Posterior vena cava (tissue), 2 donors: ENCODE measurements around the gene SERPINE2. TPM values are rescaled to one million over a fixed set of nuclear protein-coding genes. Genes with fewer than 3 reads are reported as not detected.
"Not testable (repeated sequence)": the region's sequence is repeated elsewhere in the genome, so short reads cannot be mapped to it uniquely, and the experiment has no call there.

Experiments
- DNase-seq: peaks from one replicate; pipeline ENCODE4 v3.0.0-alpha.2; 2020; ENCODE audit warnings: low spot score
- intact Hi-C, 2 donors: fragments of 100-400 bp; cut with DNase I; formaldehyde crosslinking; loops; one replicate each; pipeline versions ENCODE4 v1.14.1 to v1.14.2; 2022 to 2023
- total RNA-seq, 2 donors: library from RNA; stranded (reverse); fragmentation: NEBNext Ultra II Directional; extraction: Animal tissue kit (Norgen Biotek cat#: 25700); gene quantifications; one replicate each; pipeline ENCODE4 v1.2.1, GENCODE V29; 2021
- donor health status: DM: yes; HTN: yes; CAD: no.
- donor health status: DM: yes; HTN: yes; CAD: no.

SERPINE2 gene
- total RNA-seq, 2 donors from 2014 or later, result 385 to 718 TPM

GRCh38 chr2:223952280-223952968, 86.7 kb downstream of the SERPINE2 start:
- intact Hi-C loops, result no loop called here
- DNase-seq, result no peak

- no peak for DNase-seq
- intact Hi-C loops, result no loop called here
Observed at GRCh38 chr2:223950448-223951347, 88.4 kb downstream of the SERPINE2 start.

DNA sequence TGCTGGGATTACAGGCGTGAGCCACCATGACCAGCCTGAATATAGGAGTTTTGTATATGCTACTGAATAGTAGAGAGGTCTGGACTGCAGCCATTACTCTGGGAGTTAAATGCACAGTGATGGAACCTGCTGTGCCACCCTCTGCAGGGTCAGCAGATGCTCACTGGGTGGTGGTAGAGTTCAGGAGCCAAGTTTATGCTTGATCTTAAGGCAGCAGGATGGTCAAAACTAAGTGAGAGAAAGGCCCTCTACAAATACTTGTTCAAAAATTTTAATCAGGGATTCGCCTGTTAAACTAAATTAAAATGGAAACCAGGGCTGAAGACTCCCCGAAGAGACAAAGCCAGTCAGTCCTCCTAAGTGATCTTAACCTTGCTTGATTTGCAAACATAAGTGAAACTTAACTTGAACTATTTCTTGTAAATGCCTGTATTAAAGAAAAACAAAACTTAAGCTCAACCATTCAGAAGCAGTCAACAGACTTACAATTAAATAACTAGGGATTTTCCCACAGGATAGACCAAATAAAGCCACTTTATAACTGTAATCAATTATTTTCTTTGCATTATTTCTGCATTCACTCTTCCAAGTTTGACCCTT, 89.7 kb downstream of the SERPINE2 start:
- no peak for DNase-seq
- intact Hi-C loops, result loop anchor here in 1 of 2 donors (5.0 kb wide), 1 partner anchor 942 kb away; no protein-coding TSS in a partner anchor

- intact Hi-C loops, result loop anchor here in 1 of 2 donors (5.0 kb wide), 1 partner anchor 940 kb away; no protein-coding TSS in a partner anchor
Observed at GRCh38 chr2:223947711-223948205, 91.3 kb downstream of the SERPINE2 start.

GRCh38 chr2:223945755-223946154, 93.3 kb downstream of the SERPINE2 start:
- intact Hi-C loops, result loop anchor here in 1 of 2 donors (5.0 kb wide), 1 partner anchor 938 kb away; no protein-coding TSS in a partner anchor
- DNase-seq, result no peak

More at GRCh38 chr2:223947711-223948205, 91.3 kb downstream of the SERPINE2 start:
- no peak for DNase-seq

DNA sequence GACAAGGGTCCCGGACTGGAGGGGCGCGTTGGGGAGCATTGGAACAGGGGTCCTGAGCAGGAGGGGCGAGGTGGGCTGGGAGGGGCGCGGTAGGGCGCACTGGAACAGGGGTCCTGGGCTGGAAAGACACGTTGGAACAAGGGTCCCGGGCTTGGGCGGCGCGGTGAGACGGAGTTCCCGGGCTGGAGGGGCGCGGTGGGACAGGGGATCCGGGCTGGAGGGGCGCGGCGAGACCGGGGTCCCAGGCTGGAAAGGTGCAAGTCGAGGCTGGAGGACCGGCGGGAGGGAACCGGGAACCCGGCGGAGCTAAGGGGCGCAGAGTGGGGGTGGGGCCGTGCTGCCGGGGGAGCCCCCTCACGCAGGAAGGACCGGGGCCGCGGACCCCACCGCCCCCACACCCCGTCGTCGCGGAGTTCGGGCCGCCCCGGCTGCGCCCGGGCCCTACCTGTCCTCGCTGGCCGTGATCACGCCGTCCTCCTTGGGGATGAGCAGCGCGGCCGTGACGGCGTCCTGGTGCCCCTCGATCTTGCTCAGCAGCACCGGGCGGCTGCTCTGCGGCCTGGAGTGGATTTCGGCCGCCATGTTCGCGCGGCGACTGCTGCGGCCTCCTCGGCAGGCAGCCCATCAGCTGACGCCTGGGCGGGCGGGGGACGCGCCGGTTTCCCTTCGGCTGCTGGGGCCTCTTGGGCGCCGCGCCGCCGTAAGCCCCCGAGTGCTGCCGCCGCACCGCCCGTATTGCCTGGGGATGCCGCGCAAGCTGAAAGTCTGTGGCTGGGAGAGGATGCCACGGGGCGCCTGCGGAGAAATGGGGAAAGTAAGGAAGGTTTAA, 94.2 kb downstream of the SERPINE2 start, which contains the start of gene WDFY1:
WDFY1 (minus strand) TSS at position 633 of the 829 bp plus-strand sequence; CDS start at position 582, 51 bp downstream.
- intact Hi-C loops, result loop anchor here in 1 of 2 donors (5.0 kb wide), 1 partner anchor 938 kb away; no protein-coding TSS in a partner anchor
- peak; percentile 96 for DNase-seq

DNA sequence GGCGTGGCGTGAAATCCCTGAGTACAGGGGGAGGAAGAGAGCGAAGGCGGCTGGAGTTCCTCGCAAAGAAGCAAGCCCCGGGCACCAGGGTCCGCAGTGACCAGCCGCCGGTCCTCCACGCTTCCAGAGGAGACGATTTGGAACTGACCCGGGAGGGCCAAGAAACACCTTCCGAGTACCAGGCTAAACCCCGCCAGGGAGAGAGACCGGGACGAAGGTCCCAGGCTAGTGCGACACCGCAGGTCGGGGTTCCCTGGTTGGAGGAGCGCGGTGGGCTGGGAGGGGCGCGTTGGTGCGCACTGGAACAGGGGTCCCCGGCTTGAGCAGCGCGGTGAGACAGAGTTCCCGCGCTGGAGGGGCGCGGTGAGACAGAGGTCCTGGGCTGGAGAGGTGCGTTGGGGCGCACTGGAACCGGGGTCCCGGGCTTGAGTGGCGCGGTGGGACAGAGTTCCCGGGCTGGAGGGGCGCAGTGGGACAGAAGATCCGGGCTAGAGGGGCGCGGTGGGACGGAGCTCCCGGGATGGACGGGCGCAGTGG, 94.9 kb downstream of the SERPINE2 start:
- intact Hi-C loops, result no loop called here
- peak; percentile 87 for DNase-seq

DNA sequence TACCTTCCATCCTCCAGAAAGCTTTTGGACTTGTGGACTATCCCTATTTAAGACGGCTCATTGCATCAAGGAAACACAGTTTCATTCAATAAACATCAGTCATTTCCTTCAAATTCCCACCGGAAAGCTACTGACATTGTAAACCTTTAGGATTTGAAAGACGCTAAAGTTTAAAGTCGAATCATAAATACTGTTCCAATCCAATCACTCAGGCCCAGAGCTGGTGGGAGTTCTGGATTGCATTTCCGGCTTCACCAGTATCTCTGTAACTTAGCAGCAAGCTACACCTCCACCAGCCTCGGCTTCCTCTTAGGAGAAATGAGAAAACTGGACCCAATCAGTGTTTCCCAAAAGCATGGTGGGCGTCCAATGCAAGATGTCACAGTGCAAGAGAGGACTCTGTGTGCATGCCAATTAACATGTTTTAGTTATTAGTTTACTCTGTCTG, 95.5 kb downstream of the SERPINE2 start:
- DNase-seq, result peak; percentile 46
- intact Hi-C loops, result no loop called here

GRCh38 chr2:223943135-223943534, 96.0 kb downstream of the SERPINE2 start:
- DNase-seq, result peak; percentile 26
- intact Hi-C loops, result no loop called here

DNA sequence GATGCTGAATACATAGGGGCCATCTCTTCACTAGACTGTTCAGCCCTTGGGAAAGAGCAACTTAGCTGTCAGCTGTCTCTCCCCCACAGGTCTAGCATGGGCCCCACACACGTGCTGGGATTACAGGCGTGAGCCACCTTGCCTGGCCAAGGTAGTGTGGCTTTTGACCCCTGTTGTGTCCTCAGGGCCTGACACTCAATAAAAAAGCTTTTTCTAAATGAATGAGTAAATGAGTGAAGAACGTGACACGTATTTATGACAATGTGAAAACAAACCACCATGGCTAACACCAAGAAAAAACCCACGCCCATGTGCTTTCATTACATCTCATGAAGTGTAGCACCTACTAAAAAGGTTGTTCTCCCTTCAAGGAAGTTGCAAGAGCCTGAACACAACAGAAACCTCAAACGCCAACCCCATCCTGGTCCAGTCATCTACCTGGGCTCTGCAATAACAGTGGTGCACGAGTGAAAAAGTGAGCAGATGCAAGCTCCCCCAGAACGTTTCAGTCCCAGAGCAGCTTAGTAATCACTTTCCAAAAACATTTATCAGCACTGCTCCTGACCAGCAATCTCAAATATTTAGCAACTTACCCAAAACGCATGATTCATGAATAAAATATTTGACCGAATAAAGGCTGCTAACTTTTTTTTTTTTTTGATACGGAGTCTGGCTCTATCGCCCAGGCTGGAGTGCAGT, 97.4 kb downstream of the SERPINE2 start:
- intact Hi-C loops, result no loop called here
- peak; percentile 59 for DNase-seq

- DNase-seq, intact Hi-C loops: not testable (repeated sequence)
Observed at GRCh38 chr2:223939438-223939837, 99.6 kb downstream of the SERPINE2 start.

- intact Hi-C loops, result no loop called here
- DNase-seq, result no peak
Observed at GRCh38 chr2:223937535-223937934, 101.6 kb downstream of the SERPINE2 start.

DNA sequence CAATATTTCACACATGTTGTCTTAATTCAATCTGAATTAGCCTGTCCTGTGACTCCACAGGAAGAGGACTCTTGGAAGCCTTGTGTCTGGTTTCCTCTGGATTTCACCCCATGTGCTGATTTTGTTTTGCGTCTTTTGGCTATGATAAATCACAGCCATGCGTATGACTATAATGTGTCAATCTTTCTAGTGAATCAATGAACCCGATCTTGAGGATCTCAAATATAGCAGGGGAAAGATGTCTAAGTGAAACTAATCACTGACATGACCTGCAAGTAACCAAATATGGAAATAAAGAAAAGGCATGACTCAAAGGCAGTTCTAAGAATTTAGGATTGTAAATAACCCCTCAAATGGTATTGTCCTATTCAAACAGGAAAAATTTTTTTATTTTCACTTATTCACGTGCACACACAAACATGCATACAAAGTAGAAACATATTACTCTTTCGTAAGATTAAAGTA, 102.2 kb downstream of the SERPINE2 start:
- no peak for DNase-seq
- intact Hi-C loops, result no loop called here

GRCh38 chr2:223935459-223936125, 103.5 kb downstream of the SERPINE2 start:
- intact Hi-C loops, result no loop called here

GRCh38 chr2:223934870-223935269, 104.2 kb downstream of the SERPINE2 start:
- DNase-seq, result no peak
- intact Hi-C loops, result no loop called here

More at GRCh38 chr2:223935459-223936125, 103.5 kb downstream of the SERPINE2 start:
- DNase-seq, result no peak

DNA sequence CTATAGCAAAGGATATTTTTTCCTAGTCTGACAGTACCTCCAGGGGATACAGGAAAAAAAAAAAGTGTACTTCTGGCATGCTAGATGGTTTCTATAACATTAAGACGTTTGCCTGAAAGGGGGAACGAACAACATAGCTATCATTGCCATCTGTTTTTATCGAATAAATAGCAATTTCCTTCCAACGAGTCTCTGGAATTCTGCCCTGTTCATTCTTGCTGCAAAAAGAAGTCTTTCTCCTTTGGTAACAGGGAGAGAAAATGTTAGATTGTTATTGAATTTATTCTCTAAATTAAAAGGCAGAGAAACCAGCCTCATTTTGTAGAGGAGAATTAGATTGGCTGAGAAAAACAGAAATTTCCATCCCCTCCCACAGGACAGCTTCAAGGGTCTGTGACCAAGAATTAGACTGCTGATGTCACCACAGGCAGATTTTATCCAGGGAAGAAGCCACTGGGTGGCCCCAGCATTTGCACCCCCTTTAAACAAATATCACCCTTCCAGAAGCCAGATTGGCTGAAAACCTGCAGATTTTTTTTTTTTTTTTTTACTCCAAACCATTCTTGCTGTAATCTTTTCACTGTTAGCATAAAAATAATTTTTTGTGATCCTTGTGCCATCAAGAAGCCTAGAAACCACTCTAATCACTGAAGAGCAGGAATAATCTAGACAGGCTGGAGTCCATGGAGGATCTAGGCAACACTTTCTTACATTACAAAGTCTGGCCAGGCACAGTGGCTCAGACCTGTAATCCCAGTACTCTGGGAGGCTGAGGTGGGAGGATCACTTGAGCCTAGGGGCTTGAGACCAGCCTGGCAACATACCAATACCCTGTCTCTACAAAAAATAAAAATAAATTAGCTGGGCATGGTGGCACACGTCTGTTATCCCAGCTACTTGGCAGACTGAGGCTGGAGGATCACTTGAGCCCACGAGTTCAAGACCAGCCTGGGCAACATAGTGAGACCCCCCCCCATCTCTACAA, 106.0 kb downstream of the SERPINE2 start:
- intact Hi-C loops, result no loop called here
- DNase-seq, result peak; percentile 51
